GM19193 (cell line): ENCODE results near the gene FNIP1.

ENCODE experiments used
- POLR2A ChIP-seq: IDR thresholded peaks from 4 replicates; pipeline ENCODE4 v1.6.1; 2011; ENCODE audit not compliant: insufficient read depth, insufficient read length; ENCODE audit errors: extremely low read depth

The FNIP1 gene

DNA sequence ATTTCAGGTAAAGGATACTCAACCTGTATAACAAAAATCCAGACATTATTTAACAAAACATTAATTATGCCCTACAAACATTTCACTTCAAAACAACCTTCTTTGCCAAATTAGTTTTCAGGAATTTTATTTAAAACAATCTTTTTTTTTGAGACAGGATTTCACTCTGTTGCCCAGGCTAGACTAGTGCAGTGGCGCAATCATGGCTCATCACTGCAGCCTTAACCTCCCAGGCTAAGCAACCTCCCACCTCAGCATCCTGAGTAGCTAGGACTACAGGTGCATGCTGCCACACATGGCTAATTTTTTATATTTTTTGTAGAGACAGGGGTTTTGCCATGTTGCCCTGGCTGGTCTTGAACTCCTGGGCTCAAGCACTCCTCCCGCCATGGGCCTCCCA is 3.9 kb downstream of the FNIP1 start:
- TF ChIP-seq POLR2A: no peak

GRCh38 chr5:131791866-131792265 is 5.0 kb downstream of the FNIP1 start:
- no peak for TF ChIP-seq POLR2A

GRCh38 chr5:131790550-131790949 is 6.3 kb downstream of the FNIP1 start:
- no peak for TF ChIP-seq POLR2A

DNA sequence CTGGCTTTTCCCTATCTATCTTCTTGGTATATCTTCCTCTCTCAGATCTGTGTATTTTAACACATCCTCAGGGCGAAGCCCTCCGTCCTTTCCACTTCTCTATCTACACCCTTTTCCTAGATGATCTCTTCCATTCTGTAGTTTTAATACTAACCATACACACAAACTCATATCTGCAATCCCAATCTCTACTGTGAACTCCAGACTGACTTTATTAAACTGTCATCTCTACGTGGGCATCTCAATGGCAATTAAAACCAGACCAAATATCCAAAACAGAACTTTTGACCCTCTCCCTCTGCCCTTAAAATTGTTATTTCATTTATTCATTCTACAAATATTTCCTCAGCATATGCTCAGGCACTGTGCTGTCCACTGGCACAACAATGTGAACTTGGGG is 7.1 kb downstream of the FNIP1 start:
- no peak for TF ChIP-seq POLR2A

DNA sequence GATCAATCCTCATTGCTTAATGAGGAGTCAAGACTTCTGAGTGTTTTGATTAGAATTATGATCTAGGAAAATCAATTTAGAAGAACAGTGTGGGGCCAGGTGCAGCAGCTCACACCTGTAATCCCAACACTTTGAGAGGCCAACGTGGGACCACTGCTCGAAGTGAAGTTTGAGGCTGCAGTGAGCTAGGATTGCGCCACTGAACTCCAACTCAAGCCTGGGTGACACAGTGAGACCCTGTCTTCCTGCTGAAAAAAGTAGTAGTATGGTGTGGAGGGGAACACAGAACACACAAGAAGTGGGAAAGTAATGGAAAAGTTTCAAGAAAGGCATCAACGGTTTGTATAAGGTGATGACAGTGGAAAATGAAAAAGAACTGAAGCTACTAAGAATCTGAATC is 9.1 kb downstream of the FNIP1 start:
- TF ChIP-seq POLR2A: no peak

DNA sequence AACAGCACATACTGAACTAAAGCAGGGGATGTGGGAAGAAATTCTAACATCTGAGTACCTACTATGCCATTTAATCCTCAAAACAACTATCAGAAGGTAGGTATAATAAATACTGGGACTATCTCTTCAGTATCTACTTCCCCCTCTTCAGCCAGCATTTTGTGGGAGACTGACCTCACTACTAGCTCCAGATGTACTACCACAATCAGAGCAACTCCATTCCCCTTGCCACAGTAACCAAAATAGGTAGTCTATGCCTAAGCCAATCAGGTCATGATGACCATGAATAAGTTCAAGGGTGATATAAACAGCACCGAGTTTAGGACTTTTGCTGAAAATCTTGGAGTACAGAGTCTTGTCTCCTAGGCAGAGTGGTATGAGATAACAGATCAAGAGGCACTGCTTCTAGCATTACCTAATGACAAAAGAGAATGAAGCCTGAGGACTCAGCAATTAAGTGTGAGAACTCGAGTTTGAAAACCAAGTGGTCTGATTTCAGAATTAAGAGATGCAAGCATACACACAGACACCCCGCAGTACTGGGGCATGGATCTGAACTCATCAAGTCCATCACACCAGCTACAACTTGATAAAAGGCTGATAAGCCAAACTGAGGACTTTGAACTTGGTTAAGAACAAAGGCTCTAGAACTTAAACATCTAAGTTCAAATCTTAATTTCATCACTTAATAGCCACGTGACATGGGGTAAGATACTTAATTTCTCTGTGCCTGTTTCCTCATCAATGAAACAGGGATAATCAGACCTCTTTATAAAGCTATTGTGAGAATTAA is 9.7 kb downstream of the FNIP1 start:
- TF ChIP-seq POLR2A: no peak

GRCh38 chr5:131786036-131786435 is 10.8 kb downstream of the FNIP1 start:
- TF ChIP-seq POLR2A: no peak

DNA sequence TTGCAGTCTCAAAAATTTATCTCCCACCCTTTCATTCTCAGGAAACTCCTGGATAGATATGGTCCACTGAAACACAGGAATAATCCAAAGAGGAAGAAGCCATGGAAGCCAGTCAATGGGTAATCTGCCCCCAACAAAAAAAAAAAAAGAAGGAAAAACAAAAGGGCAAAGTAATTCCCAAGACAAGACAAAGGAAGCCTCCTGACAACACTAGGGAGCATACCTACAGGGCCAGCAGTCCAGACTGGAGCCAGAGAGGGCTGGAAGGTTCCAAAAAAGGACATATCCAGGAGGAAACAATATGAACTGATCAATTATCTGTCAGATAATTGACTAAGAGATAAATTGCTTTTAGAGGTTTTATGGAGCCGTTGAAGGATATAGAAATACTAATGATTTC is 12.9 kb downstream of the FNIP1 start:
- TF ChIP-seq POLR2A: no peak

DNA sequence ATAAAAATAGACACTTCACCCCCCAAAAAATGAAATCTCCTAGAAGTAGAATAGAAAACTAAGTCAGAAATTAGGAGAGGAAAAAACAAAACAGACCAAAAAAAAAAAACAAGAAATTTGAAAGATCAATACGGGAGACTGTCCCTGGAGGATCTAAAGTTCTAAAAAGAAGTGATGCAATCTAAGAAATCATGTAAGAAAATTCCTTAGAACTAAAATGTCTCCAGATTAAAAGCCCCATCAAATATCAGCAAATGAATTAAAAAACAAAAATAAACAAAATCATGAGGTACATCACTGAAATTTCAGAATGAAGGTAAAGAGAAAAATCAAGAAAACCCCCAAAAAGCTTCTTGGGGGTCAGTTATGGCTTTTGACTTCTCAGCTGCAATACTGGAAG is 13.5 kb downstream of the FNIP1 start:
- TF ChIP-seq POLR2A: no peak

GRCh38 chr5:131782717-131783116 is 14.1 kb downstream of the FNIP1 start:
- TF ChIP-seq POLR2A: no peak

- TF ChIP-seq POLR2A: no peak
These were observed 20.4 kb downstream of the FNIP1 start for GRCh38 chr5:131776450-131776849.

DNA sequence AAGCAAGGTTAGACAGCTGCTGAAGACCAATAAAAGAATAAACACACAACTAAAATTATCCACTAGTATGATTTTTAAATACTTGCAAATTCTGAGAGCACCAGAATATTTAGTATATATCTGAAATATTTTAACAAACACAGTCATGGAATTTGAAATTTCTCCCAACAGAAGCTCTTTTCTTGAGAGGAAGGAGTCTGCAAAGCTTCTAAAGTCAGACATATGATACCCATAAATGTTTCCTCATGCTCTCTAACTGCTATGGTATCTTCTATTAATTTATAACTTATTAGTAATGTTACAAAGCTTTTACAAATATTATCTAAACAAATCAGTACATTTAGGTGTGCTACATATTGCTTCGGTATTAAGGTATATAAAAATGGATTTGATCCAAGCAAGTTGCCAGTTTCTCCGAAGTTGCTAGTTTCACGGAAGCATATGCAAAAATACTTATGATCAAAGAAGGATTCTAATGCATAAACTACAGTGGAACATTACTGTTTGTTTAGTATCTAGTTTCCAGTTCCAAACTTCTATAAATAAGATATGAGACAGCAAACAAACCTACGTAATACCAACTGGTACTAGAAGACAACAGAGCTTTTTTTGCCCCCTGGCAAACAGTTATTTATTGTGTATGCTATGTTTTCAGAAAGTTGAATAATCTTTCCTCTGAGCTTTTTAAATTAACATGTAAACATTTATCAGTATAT is 22.0 kb downstream of the FNIP1 start:
- TF ChIP-seq POLR2A: no peak

DNA sequence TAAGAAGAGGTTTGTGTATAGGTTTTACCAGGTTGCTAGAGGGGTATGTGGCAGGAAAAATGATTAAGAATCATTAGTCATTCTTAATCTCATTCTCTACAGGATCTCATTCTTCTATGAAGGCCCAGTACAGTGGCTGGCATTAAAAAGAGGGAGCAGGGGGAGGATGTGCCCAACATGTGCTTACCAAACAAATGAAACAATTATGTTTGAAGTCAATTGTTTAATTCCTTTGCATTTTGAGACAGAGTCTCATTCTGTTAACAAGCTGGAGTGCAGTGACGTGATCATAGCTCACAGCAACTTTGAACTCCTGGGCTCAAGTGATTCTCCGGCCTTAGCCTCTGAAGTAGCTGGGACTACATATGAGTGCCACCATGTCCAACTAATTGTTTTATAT is 23.0 kb downstream of the FNIP1 start:
- no peak for TF ChIP-seq POLR2A

DNA sequence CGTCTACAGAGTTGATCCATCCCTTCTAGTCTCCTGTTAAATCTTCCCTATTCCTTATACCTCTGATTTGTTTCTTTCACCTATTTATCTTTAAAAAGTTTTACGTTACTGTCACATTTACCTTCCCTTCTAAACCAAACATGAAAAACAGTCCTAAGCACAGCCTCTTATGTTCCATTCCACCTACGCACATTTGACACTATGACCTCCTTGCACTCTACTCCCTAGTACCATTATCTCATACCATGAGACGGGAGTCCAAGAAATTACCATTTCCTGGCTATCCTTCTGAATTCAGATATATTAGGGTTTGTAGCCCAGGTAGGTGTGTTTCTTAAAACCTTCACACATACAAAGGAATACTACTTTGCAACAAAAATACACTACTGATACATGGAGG is 25.1 kb downstream of the FNIP1 start:
- no peak for TF ChIP-seq POLR2A

GRCh38 chr5:131769961-131770360 is 26.9 kb downstream of the FNIP1 start:
- no peak for TF ChIP-seq POLR2A

DNA sequence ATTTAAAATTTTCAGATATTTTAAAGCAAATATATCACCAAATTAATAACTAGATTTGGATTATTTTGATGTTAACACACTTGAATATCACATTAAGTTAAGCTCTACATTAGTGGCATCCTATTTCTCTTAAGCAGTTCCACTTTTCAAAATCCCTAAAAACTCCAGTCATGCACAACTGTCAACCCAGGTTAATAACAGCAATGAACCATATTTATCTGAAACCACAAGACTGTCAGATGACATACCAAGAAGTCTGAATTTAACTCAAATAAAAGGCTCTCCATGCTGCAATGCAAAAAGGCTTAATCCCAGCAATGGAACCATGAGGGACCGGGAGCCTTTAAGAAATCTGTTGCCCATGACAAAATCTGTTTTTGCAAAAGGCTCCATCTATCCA is 27.5 kb downstream of the FNIP1 start:
- TF ChIP-seq POLR2A: no peak
